ENCODE data around the gene CRIP2.

GRCh38 chr14:105480199-105480746 lies 5.7 kb downstream of the CRIP2 start:
- TF ChIP-seq YY1 (IDR thresholded peaks at IDR 0.05; ENCODE audit: insufficient read depth, insufficient read length) = no peak
- no peak for TF ChIP-seq ZNF274 (IDR thresholded peaks at IDR 0.05; ENCODE audit: low read depth, low read length)

Data from NT2/D1 (cell line).